HG03439 (cell line): ENCODE data around the gene COPB1.

Experiments used
- ATAC-seq: cut with Tn5 transposase; IDR thresholded peaks from one replicate; pipeline ENCODE4 v1.9.1; 2021; ENCODE audit warnings: mild to moderate bottlenecking, moderate library complexity; ENCODE audit not compliant: unreplicated experiment

The COPB1 gene

DNA sequence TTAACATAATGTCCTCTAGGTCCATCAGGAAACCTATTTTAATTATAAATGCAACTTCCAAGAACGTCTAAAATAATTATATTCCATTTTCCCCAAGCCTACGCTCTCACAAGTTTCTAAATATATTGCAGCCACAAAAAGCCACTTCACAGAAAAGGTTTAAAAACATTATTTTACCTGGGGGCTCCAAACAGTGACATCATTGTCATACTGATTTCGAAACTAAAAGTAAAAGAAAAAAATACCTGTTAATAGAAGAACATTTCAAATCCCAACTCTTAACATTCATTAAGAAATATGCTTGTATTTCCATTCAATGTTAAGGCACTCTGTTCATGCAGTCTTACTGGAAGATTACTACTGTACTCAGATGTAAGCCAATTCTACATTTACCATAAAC is 19.2 kb upstream of the COPB1 start:
- ATAC-seq = no peak

DNA sequence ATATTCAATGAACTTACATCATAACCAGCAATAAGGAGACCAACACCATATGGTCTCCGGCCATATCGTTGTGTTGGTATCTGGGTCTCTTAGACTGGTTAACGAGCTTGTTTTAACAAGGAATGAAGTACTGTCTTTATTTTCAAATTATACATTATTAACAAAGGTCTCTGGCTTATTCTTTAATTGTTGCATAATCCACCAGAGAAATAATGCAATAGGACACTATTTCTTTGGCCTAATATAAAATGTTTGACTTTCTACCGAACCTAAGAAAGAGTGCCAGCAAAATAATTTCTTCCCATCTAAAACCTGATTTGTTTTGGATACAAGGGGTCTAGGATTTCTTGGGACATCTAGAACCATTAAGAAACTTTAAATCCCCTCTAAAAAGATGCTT is 14.2 kb upstream of the COPB1 start:
- no peak for ATAC-seq

DNA sequence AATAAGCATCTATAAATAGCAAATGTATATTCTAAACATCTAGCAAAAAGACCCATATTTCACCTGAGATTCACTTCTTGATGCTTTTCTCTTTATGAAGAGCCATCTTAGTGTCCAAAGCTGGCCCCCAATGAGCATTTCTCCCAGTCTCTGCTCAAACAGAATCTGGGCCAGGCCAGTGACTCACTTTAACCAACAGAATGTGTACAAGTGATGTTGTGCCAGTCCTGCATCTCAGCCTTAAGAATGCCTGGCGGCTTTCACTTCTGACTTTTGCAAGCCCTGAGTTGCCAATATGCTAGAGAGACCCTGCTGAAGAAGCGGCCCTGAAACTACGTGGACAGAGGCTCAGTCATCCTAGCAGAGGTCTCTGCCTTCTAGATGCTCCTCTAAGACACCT is 6.9 kb upstream of the COPB1 start:
- no peak for ATAC-seq

DNA sequence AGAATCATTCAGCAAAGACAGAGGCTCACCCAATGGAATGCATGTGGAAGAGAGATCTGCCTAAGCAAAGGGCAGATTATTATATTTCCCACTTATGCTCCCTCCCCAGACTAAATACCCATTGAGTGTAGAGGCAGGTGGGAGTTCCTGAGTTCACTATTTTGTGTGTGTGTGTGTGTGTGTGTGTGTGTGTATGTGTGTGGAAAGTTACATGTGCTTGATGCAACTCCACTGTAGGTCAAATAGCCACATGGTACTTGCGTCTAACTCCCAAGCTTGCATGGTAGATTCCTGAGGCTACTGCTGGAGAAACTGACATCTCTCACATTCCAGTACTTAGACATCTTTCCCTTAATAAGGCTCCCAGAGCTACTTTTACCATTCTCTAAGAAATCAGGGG is 3.4 kb upstream of the COPB1 start:
- no peak for ATAC-seq

DNA sequence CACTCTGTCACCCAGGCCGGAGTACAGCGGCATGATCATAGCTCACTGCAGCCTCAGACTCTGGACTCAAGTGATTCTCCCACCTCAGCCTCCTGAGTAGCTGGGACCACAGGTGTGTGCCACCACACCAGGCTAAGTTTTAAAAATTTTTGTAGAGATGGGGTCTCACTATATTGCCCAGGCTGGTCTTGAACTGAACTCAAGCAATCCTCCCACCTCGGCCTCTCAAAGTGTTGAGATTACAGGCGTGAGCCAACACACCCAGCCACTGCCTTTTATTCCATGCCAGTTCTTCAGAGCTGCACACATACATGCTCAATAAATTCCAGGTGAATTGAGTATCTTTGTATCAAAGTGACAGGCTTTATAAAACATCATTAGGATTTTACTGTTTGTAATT is 2.4 kb upstream of the COPB1 start:
- no peak for ATAC-seq

DNA sequence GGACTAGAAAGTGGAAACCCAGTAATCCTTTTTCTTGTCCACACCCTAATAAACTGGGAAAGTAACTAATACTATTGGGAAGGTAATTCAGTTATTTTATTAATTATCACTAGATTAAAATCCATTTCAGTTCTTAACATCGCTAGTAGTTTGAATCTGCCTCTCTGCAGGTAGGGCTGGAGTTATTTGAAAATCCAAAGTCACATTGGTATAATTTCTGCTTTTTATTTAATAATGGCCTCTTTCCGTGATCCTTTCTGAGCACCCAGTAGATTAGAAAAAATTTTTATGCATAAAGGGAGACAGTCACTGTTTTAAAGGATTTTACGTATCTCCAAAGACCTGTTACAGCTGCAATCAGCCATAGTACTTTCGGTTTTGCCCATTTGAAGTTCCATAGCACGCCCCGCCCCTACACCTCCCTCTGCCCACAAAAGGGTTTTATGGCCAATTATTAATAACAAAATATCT is 605 bp upstream of the COPB1 start:
- peak; percentile 56 for ATAC-seq

DNA sequence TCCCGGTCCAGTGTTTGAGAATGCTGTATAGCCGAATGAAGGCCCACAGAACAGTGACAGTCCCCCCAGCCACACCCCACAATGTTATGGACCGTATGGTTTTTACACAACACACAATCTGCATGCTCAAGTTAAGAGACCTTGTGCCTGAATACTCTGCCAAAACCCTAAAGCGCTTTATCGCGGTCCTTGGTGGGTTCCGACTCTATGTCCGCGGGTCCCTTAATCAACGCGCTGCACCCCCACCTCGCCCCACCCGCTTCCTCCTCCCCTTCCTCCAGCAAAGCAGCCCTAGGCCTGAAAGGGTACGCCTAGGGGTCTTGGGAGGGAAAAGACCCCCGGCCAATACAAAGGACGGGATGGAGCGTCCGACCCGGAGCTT is 442 bp downstream of the COPB1 start:
- ATAC-seq = peak; percentile 13

DNA sequence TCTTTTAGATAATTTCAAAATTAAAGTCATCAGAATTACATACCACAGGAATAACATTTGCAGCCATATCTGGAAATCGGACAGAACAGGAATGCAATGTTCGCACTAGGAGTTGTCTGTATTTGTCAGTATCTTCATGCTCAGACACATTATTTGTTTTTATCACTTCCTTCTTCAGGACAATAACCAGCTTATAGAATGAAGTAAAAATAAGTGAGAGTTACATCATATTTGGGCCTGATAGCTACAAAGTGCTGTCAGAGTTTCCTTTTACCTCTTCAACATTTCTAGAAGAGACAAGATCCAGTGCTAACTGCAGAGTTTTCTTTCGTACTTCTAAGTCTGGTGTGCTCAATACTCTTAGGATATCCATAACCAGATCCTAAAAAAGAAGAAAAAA is 18.9 kb downstream of the COPB1 start:
- no peak for ATAC-seq

DNA sequence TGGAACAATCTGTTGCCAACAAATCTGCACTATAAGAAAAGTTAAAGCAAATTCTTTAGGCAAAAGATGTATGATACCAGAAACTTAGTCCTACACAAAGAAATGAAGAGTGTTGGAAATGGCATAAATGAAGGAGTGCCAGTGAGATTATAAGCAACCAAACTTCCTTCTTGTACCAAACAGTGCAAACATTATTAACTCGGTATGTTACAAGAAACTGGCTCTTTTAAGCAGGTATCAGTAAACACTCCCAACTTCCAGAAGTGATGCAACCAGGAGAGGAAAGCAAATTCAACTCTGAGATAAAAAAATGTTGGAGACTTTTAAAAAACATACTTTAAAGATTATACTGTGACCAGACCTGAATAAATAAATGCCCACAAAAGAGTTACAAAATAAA is 28.5 kb downstream of the COPB1 start:
- no peak for ATAC-seq

DNA sequence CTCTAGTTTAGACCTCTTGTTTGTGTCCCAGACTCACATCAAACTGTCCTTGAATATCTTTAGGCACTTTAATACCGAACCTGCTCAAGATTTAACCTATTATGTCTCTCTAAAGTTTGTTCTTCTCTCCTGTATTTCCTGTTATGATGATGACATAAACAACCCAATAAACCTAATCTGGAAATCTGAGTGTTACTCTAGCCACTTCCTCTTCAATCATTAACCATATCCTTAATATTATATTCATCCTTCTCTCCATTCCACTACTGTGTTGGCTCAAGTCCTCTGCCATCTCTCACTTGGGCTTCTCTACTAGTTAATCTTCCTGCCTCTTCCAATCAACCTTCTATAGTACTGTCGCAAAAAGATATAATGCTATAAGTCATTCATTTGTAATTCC is 36.0 kb downstream of the COPB1 start:
- no peak for ATAC-seq

DNA sequence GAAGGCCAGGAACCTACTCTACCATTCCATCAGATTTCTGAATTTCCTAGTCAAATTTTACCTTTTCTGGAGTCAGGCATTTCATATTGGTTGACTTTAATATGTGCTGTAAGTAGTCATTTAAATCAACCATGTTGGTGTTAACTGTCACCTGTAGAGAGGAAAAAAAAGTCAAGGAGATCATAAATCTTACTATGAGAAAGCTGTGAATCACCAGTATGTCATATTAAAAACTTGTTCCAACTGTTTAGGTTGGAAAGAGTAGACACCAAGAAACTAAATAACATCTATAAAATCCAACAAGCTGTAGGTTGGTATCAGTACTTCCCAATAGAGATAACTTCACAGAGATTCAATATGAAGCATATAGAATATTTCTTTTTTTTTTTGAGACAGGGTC is 39.5 kb downstream of the COPB1 start:
- ATAC-seq = no peak

DNA sequence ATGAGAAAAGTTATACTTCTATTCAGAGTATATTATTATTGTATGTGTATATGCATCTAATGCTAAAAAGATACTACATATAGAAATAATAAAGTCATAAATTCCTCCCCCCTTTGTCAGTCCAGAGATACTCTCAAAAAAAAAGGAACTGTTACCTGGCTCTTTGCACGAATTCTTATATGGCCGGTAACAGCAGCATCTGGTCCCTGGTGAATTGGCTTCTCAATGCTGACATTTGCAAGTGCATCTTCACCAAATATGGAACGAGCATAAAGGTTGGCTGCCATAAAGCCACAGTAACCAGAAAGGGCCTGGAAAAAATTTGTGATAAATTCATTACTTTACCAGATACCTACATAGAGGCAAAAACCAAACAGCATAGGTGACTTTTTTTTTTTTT is 41.2 kb downstream of the COPB1 start:
- ATAC-seq = no peak

DNA sequence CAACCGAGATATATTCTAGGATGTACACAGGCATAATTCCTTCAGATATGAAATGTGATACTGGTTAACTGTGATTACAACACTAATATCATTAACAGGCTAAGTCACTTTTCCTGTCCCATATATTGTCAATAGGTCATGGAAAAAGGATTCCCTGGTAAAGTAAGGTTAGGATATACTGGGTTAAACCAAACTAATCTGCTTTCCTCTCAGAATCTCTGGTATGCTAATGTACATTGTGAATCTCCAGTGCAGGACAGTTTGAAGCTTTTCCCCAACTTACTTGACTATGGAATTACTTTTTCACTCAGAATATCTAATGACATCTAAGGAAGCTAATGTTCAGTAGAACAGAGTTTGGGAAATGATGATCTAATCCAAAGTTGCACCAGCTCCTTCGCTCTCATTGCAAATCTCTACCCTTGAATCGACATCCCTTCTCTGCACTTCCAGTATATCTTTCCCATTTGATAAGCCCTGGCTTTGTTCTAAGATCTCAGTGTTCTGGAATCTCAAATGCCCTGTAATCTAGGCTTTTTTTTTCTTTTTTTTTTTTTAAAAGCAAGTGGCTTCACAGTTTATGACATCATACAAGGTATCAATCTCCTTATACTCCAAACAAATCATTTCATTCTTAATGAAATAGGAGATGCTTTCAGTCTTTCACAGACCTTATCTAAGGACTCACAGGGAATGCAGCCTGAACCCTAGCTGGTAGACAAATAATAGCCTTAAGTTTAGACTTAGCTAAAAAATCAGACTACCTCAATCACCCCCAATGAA is 43.8 kb downstream of the COPB1 start:
- ATAC-seq = no peak

DNA sequence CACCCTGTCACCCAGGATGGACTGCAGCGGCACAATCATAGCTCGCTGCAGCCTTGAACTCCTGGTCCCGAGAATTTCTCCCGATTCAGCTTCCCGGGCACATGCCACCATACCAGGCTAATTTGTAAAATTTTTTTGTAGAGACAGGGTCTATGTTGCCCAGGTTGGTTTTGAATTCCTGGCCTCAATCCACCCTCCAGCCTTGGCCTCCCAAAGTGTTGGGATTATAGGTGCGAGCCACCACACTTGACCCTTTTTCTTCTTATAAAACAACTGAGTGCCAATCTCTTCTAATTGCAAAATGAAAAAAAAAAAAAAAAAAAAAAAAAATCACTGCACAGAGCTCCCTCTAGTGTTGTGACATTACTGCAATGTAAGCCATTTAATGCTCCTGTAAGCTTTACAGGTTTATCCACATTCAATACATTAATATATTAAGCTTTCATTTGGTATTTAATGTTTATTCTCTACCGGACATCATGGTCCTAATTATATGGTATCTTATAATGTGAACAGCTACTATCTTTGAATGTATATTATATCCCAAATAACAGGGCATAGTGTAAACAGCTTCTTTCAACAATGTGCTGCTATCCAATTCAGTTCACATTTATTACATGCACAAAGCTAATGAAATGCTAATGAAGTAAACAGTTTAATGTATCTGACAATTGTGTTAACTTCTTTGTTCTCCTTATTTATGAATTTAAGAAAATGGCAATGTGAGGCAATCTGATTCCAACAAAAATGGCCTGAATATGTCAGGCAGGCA is 44.6 kb downstream of the COPB1 start:
- ATAC-seq = no peak

DNA sequence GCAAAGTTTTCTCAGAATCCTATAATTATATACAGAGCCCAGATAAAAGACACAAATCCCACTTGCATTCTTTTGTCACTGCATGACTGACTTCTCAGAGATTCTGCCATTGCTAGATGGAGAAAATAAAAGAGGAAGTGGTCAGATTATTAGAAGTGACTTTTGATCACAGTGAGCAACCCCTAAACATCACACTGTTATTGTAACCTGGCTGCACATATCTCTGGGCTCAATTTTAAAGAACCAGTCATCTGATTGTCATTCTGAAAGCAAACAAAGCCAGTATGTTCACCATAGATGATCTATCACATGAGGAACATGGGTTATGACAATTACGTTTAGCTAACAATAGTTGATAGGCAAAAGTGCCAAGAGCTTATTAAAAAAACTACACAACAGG is 47.8 kb downstream of the COPB1 start:
- no peak for ATAC-seq

DNA sequence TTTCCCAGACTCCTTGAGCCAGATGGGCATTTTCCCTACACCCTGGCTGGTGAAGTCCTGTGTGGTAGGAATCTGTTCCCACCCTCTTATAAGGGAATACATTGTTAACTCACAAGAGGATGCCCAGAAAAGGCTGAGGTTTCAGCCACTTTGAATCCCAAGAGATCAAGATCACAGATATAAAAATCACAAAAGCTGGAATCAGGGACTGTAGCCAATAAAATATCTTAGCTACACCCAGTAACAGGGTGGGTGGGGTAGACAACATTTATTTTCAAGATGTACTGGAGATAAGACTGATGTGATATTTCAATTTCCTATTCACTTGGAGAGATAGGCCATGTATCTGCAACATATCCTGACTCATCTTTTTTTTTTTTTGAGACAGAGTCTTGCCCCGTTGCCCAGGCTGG is 50.3 kb downstream of the COPB1 start:
- no peak for ATAC-seq

DNA sequence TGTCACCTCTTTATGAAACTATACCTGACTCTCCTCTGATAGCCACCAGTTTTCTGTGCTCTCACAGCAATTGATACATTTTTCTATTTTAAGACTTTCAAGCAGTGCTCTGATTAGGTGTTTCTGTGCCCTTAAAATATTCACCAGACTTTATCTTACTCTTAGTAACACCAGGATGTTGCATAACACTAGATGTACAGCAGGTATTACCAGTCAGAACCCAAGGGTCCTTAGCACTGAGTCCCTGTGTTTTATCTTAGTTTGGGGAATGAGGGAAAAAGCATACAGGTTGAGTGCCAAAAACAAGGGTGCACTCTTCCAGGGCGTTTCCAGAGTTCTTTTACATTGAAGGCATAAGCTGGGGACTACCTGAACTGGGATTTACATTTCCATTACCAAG is 51.4 kb downstream of the COPB1 start:
- ATAC-seq = no peak

DNA sequence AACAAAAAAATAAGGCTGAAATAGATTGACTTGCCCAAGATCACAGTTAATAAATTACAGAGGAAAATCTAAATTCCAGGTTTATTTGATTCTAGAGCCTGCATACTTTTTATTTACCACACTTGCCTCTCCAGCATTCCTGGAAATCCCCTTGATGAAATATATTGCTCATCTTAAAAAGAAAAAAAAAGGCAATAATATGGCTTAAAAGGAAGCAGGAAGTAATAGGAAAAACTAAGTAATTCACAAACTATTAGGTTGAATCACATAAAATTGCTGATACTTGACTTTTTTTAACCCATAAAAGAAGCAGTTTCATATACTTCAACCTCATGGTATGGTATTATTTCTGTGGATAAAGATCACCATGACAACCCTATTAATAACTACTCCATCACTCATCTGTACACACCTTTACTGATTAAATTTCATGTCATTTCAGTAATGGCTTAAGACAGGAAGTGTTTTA is 52.9 kb downstream of the COPB1 start:
- ATAC-seq = no peak

DNA sequence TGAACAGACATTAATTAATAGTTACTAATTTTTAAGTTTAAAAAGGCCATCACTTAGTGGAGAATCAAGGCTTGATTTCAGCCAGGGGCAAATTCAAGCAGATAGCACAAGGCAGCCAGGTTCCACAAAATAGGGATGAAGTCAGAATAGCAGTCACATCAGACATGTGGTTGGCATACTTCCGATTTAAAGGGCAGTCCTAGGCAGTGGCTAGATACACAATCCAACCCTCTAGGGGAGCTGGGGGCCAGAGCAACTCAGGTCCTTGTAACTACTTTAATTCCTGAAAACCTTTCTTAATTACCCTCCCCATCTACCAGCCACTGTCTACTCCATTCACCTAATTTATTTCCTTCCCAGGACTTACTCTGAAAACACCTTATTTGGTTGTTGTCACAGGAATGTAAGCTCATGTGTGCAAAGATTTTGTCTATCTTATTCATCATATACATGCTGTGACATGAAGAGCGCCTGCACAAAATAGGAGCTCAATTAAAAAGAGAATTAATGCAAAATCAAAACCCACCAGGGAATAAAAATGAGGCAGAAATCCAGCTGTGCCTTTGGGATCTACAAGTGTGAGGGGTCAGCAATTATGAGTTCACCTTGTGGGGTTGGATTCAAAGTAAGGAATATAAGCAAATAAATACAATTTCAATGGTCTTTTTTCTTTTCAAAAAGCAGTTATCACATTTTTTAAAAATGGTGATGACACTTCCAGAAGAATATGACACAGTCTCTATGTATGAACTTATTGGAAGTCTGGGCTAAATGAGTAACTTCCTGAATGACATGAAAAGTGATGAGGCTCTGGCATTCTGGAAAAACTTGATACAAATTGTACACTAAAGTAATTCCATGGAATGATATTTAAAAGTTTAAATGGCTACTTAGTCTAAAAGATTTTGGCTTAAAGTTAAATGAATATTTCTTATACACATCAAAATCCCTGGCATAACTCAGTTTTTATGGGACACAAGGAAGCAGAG is 53.8 kb downstream of the COPB1 start:
- ATAC-seq = no peak

DNA sequence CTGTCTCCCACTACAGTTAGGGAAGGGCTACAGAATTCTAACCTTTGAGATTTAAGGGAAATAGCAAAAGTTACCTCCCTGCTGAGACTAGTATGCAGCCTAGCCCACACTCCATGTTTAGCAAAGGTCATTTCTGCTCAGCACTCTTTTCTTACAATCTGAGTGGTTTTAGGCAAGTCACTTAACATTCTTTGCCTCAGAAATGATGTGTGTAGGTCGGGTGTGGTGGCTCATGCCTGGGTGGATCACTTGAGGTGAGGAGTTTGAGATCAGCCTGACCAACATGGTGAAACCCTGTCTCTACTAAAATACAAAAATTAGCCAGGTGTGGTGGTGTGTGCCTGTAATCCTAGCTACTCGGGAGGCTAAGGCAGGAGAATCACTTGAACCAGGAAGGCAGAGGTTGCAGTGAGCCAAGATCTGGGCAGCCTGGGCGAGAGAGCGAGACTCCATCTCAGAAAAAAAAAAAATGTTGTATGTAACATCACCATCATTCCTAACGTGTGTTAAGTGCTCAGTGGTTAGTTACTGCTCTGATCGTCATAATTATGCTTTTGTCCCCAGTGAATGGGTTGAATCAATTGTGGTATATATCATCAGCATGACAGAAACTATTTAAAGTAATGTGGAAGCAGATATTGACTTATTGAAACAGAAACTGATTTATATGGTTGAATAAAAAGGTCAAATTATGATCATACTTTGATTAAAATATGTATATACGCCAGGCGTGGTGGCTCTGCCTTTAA is 55.0 kb downstream of the COPB1 start:
- no peak for ATAC-seq
